SK-N-SH treated with all-trans-retinoic acid at 6 μM for 48 hours (cell line): ENCODE results near the gene RADIL.

Source experiments
- ATAC-seq: fragments of 200-7000 bp; cut with Tn5 transposase; 3 replicates; pipeline ENCODE4 v1.9.1; 2020; ENCODE audit warnings: mild to moderate bottlenecking, moderate library complexity
- ARNTL ChIP-seq: fragments of 450-650 bp; formaldehyde crosslinking; IDR thresholded peaks from 2 replicates; pipeline ENCODE4 v1.5.0; 2020; ENCODE audit warnings: low read depth, mild to moderate bottlenecking, moderate library complexity, borderline replicate concordance
- BACH2 ChIP-seq: fragments of 250-450 bp; sonication (Bioruptor Pico); IDR thresholded peaks from 2 replicates; pipeline ENCODE4 v1.9.0; 2021; ENCODE audit warnings: mild to moderate bottlenecking, borderline replicate concordance
- ESRRG ChIP-seq: fragments of 250-450 bp; sonication (Bioruptor Pico); IDR thresholded peaks from 2 replicates; pipeline ENCODE4 v1.6.1; 2021; ENCODE audit warnings: mild to moderate bottlenecking
- SNAI2 ChIP-seq: fragments of 250-450 bp; sonication (Bioruptor Pico); IDR thresholded peaks from 2 replicates; pipeline ENCODE4 v1.5.0; 2020; ENCODE audit warnings: mild to moderate bottlenecking, moderate library complexity
- TCF4 ChIP-seq: fragments of 250-450 bp; sonication (Bioruptor Pico); IDR thresholded peaks from 2 replicates; pipeline ENCODE4 v1.8.0; 2021; ENCODE audit warnings: mild to moderate bottlenecking, moderate library complexity, borderline replicate concordance
- TOX ChIP-seq: fragments of 250-450 bp; sonication (Bioruptor Pico); IDR thresholded peaks from 2 replicates; pipeline ENCODE4 v1.8.0; 2021; ENCODE audit warnings: mild to moderate bottlenecking, moderate library complexity, borderline replicate concordance
- ZC3H10 ChIP-seq: fragments of 250-450 bp; sonication (Bioruptor Pico); IDR thresholded peaks from 2 replicates; pipeline ENCODE4 v1.5.1; 2021; ENCODE audit warnings: mild to moderate bottlenecking, moderate library complexity
- ZFP30 ChIP-seq: fragments of 450-650 bp; formaldehyde crosslinking; IDR thresholded peaks from 2 replicates; pipeline ENCODE4 v1.5.0; 2022; ENCODE audit warnings: mild to moderate bottlenecking, moderate library complexity
- ZNF565 ChIP-seq: fragments of 450-650 bp; formaldehyde crosslinking; conservative IDR thresholded peaks from 2 replicates; pipeline ENCODE4 v1.5.0; 2020; ENCODE audit warnings: low read depth, mild to moderate bottlenecking, moderate library complexity
- ZNF70 ChIP-seq: fragments of 450-650 bp; formaldehyde crosslinking; IDR thresholded peaks from 2 replicates; pipeline ENCODE4 v1.5.0; 2020; ENCODE audit warnings: mild to moderate bottlenecking, moderate library complexity
- ZNF8 ChIP-seq: fragments of 450-650 bp; formaldehyde crosslinking; IDR thresholded peaks from 2 replicates; pipeline ENCODE4 v1.5.0; 2020; ENCODE audit warnings: mild to moderate bottlenecking, moderate library complexity
- TF ChIP-seq, protein P1 (sequence below): fragments of 250-450 bp; sonication (Bioruptor Pico); IDR thresholded peaks from 2 replicates; pipeline ENCODE4 v1.5.1; 2021; ENCODE audit warnings: mild to moderate bottlenecking, moderate library complexity
- TF ChIP-seq, protein P2 (sequence below): fragments of 250-450 bp; sonication (Bioruptor Pico); IDR thresholded peaks from 2 replicates; pipeline ENCODE4 v1.5.1; 2020; ENCODE audit warnings: low read depth, mild to moderate bottlenecking, moderate library complexity
- TF ChIP-seq, protein P3 (sequence below): fragments of 250-450 bp; sonication (Bioruptor Pico); IDR thresholded peaks from 2 replicates; pipeline ENCODE4 v1.8.0; 2021; ENCODE audit warnings: low read depth, mild to moderate bottlenecking, moderate library complexity, borderline replicate concordance
- TF ChIP-seq, protein P4 (sequence below): fragments of 250-450 bp; sonication (Bioruptor Pico); IDR thresholded peaks from 2 replicates; pipeline ENCODE4 v1.5.0; 2020; ENCODE audit warnings: mild to moderate bottlenecking, moderate library complexity
- TF ChIP-seq, protein P5 (sequence below): fragments of 250-450 bp; sonication (Bioruptor Pico); IDR thresholded peaks from 2 replicates; pipeline ENCODE4 v1.8.0; 2020; ENCODE audit warnings: mild to moderate bottlenecking, moderate library complexity, borderline replicate concordance

Gene RADIL

DNA sequence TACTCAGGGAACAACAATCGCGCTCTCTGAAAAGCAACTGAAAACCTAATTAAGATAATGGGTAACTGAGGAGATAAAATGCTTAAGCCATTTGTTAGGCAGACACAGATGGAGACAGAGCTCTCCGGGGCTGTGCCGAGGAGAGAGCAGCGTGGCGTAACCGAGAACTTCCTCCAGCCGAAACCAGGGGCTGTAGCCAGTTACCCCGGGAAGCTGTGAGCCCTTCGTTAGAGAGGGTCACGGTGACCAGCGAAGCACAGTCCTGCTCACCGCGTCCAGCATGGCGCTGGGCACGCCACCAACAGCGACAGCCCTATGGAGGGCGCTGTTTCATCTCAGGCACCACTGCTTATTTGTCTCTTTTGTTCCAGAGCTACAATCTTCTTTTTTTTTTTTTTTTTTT is 37.8 kb downstream of the RADIL start:
- ATAC-seq: peak; percentile 87
- TF ChIP-seq ZNF70 (CRISPR knock-in tag): no peak
- no peak for TF ChIP-seq TCF4 (CRISPR knock-in tag)
- TF ChIP-seq, protein P1, sequence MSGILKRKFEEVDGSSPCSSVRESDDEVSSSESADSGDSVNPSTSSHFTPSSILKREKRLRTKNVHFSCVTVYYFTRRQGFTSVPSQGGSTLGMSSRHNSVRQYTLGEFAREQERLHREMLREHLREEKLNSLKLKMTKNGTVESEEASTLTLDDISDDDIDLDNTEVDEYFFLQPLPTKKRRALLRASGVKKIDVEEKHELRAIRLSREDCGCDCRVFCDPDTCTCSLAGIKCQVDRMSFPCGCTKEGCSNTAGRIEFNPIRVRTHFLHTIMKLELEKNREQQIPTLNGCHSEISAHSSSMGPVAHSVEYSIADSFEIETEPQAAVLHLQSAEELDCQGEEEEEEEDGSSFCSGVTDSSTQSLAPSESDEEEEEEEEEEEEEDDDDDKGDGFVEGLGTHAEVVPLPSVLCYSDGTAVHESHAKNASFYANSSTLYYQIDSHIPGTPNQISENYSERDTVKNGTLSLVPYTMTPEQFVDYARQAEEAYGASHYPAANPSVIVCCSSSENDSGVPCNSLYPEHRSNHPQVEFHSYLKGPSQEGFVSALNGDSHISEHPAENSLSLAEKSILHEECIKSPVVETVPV (CRISPR knock-in tag): no peak
- TF ChIP-seq TOX: no peak
- TF ChIP-seq, protein P2, sequence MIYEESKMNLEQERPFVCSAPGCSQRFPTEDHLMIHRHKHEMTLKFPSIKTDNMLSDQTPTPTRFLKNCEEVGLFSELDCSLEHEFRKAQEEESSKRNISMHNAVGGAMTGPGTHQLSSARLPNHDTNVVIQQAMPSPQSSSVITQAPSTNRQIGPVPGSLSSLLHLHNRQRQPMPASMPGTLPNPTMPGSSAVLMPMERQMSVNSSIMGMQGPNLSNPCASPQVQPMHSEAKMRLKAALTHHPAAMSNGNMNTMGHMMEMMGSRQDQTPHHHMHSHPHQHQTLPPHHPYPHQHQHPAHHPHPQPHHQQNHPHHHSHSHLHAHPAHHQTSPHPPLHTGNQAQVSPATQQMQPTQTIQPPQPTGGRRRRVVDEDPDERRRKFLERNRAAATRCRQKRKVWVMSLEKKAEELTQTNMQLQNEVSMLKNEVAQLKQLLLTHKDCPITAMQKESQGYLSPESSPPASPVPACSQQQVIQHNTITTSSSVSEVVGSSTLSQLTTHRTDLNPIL (CRISPR knock-in tag): no peak
- TF ChIP-seq ZNF565 (CRISPR knock-in tag): no peak
- no peak for TF ChIP-seq SNAI2 (CRISPR knock-in tag)
- TF ChIP-seq ZFP30: no peak
- TF ChIP-seq, protein P3, sequence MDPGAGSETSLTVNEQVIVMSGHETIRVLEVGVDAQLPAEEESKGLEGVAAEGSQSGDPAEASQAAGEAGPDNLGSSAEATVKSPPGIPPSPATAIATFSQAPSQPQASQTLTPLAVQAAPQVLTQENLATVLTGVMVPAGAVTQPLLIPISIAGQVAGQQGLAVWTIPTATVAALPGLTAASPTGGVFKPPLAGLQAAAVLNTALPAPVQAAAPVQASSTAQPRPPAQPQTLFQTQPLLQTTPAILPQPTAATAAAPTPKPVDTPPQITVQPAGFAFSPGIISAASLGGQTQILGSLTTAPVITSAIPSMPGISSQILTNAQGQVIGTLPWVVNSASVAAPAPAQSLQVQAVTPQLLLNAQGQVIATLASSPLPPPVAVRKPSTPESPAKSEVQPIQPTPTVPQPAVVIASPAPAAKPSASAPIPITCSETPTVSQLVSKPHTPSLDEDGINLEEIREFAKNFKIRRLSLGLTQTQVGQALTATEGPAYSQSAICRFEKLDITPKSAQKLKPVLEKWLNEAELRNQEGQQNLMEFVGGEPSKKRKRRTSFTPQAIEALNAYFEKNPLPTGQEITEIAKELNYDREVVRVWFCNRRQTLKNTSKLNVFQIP (CRISPR knock-in tag): no peak
- TF ChIP-seq, all 23 proteins: peak for 0

DNA sequence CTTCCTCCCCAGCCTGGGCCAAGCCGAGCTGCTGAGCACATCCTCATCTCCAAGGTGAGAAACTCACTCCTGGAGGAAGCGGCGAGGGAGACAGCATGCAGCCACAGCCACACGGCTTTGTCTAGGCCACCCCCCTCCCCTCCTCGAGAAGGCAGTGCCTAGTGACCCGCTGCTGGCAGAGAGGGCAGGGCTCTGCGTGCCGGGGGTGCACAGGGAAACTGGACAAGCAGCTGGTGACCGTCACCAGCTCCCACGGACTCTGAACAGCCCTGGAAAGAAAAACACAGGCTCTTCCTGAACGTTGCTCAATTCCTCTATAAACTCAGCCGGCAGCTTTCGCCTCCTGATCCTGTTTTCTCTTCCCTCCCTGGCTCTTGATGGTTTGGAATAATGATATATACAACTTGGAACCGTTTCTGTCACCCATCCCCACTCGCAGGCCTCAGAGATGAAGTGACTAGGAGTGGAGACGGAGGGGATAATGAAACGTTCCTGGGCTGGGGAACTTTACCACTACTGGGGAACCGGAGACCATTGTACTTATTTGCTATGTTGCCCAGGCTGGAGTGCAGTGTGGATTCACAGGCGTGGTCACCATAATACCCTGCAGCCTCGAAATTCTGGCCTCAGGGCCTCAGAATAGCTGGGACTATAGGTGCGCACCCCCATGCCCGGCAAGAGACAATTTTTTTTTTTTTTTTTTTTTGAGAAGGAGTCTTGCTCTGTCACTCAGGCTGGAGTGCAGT is 41.0 kb downstream of the RADIL start:
- no peak for ATAC-seq
- TF ChIP-seq, protein P2 (CRISPR knock-in tag): no peak
- TF ChIP-seq ZNF8 (CRISPR knock-in tag): no peak
- TF ChIP-seq ZC3H10 (CRISPR knock-in tag): no peak
- TF ChIP-seq ZNF565 (CRISPR knock-in tag): no peak
- TF ChIP-seq BACH2 (CRISPR knock-in tag): no peak
- no peak for TF ChIP-seq SNAI2 (CRISPR knock-in tag)
- TF ChIP-seq TCF4 (CRISPR knock-in tag): no peak
- no peak for TF ChIP-seq ARNTL (CRISPR knock-in tag)
- TF ChIP-seq, protein P3 (CRISPR knock-in tag): no peak

DNA sequence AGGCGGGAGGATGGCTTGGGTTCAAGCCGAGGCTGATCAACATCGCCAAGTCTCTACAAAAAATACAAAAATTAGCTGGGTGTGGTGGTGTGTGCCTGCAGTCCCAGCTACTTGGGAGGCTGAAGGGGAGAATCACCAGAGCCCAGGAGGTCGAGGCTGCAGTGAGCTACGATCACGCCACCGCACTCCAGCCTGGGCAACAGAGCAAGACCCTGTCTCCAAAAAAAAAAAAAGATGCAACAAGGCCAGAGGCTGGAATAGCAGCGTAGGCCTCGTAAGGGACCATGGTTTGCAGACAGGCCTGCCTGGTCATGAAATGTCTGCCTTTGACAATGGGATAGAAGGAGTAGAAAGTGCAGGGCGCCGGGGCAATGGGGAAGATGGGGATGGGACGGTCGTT is 41.7 kb downstream of the RADIL start:
- TF ChIP-seq ZNF565 (CRISPR knock-in tag) (no peak), ZNF8 (CRISPR knock-in tag) (no peak), ARNTL (CRISPR knock-in tag) (no peak), ZFP30 (no peak), TOX (no peak), ESRRG (CRISPR knock-in tag) (no peak), ZNF70 (CRISPR knock-in tag) (no peak)
- TF ChIP-seq, protein P4, sequence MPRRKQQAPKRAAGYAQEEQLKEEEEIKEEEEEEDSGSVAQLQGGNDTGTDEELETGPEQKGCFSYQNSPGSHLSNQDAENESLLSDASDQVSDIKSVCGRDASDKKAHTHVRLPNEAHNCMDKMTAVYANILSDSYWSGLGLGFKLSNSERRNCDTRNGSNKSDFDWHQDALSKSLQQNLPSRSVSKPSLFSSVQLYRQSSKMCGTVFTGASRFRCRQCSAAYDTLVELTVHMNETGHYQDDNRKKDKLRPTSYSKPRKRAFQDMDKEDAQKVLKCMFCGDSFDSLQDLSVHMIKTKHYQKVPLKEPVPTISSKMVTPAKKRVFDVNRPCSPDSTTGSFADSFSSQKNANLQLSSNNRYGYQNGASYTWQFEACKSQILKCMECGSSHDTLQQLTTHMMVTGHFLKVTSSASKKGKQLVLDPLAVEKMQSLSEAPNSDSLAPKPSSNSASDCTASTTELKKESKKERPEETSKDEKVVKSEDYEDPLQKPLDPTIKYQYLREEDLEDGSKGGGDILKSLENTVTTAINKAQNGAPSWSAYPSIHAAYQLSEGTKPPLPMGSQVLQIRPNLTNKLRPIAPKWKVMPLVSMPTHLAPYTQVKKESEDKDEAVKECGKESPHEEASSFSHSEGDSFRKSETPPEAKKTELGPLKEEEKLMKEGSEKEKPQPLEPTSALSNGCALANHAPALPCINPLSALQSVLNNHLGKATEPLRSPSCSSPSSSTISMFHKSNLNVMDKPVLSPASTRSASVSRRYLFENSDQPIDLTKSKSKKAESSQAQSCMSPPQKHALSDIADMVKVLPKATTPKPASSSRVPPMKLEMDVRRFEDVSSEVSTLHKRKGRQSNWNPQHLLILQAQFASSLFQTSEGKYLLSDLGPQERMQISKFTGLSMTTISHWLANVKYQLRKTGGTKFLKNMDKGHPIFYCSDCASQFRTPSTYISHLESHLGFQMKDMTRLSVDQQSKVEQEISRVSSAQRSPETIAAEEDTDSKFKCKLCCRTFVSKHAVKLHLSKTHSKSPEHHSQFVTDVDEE (CRISPR knock-in tag): no peak
- TF ChIP-seq, protein P5, sequence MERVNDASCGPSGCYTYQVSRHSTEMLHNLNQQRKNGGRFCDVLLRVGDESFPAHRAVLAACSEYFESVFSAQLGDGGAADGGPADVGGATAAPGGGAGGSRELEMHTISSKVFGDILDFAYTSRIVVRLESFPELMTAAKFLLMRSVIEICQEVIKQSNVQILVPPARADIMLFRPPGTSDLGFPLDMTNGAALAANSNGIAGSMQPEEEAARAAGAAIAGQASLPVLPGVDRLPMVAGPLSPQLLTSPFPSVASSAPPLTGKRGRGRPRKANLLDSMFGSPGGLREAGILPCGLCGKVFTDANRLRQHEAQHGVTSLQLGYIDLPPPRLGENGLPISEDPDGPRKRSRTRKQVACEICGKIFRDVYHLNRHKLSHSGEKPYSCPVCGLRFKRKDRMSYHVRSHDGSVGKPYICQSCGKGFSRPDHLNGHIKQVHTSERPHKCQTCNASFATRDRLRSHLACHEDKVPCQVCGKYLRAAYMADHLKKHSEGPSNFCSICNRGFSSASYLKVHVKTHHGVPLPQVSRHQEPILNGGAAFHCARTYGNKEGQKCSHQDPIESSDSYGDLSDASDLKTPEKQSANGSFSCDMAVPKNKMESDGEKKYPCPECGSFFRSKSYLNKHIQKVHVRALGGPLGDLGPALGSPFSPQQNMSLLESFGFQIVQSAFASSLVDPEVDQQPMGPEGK (CRISPR knock-in tag): no peak
- TF ChIP-seq, protein P3 (CRISPR knock-in tag): no peak
- ATAC-seq: no peak
